PC-3 (cell line): ENCODE data around the gene STX16.

Source experiments
- CTCF ChIP-seq: fragments of 300-600 bp; sonication (generic); conservative IDR thresholded peaks from 2 replicates; pipeline ENCODE4 v1.5.1; 2017; ENCODE audit warnings: antibody characterized with exemption, low read depth, mild to moderate bottlenecking, low read length
- EZH2 ChIP-seq: fragments of 300-600 bp; sonication (generic); IDR thresholded peaks from one replicate; pipeline ENCODE4 v1.6.1; 2017; ENCODE audit warnings: antibody characterized with exemption, mild to moderate bottlenecking, low read length; ENCODE audit not compliant: unreplicated experiment

- TF ChIP-seq CTCF (no peak), EZH2 (no peak)
Measured at GRCh38 chr20:58690396-58691135, 39.5 kb downstream of the STX16 start.
